ENCODE results near the gene USP44.
A peak's percentile ranks its signal among the peaks of the same experiment; 100 is the strongest.

Gene USP44

DNA sequence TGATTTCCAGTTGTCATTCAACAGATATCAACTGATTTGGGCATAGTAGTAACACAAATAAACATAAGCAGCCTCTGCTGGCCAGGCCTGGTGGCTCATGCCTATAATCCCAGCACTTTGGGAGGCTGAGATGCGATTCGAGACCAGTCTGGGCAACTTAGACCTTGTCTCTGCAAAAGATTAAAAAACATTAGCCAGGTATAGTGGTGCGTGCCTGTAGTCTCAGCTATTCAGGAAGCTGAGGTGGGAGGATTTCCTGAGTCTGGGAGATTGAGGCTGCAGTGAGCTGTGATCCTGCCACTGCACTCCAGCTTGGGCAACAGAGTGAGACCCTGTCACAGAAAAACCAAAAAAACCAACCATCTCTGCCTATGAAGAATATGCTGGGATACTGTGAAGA is 70.2 kb downstream of the USP44 start:
- TF ChIP-seq, protein P1, sequence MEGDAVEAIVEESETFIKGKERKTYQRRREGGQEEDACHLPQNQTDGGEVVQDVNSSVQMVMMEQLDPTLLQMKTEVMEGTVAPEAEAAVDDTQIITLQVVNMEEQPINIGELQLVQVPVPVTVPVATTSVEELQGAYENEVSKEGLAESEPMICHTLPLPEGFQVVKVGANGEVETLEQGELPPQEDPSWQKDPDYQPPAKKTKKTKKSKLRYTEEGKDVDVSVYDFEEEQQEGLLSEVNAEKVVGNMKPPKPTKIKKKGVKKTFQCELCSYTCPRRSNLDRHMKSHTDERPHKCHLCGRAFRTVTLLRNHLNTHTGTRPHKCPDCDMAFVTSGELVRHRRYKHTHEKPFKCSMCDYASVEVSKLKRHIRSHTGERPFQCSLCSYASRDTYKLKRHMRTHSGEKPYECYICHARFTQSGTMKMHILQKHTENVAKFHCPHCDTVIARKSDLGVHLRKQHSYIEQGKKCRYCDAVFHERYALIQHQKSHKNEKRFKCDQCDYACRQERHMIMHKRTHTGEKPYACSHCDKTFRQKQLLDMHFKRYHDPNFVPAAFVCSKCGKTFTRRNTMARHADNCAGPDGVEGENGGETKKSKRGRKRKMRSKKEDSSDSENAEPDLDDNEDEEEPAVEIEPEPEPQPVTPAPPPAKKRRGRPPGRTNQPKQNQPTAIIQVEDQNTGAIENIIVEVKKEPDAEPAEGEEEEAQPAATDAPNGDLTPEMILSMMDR (IDR thresholded peaks at IDR 0.05; ENCODE audit: control insufficient read depth, extremely low read depth, insufficient read depth) = no peak
- DNase-seq (ENCODE audit: low read depth) = no peak
- no peak overlapping the region for H3K4me3 ChIP-seq (ENCODE audit: low read depth, low read length)

DNA sequence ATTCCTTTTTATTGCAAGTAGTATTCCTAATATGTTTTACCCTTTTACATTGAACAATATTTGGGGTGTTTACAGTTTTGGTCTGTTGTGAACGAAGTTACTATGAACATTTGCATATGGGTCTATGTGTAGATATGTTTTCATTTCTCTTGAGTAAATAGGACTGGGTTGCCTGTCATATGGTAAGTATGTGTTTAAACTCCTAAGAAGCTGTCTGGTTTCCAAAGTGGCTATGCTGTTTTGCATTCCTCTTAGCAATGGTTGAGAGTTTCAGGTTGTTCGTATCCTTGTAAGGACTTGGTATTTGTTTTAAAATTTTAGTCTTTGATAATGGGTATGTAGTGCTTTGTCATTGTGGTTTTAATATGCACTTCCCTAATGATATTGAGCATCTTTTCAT is 71.0 kb downstream of the USP44 start:
- DNase-seq (ENCODE audit: low read depth) = peak; percentile 14
- TF ChIP-seq, protein P1 (IDR thresholded peaks at IDR 0.05; ENCODE audit: control insufficient read depth, extremely low read depth, insufficient read depth) = no peak

DNA sequence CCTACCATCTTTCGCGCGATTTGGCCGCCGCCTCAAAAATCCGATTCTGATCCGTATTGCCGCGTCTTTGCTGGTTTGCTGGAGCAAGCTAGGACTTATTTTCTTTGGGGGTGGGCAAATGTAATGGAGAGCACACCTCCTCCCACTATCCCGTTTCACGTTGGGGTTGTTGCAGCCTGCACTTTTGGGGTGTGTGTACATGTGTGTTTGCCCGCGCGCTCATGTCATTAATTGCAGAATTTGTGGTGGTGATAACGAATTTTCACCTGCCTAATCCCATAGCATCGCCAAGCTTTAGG is 76.7 kb downstream of the USP44 start:
- no peak for DNase-seq (ENCODE audit: low read depth)
- TF ChIP-seq, protein P1 (IDR thresholded peaks at IDR 0.05; ENCODE audit: control insufficient read depth, extremely low read depth, insufficient read depth) = no peak
- peak overlapping the region; percentile 98 for H3K4me3 ChIP-seq (ENCODE audit: low read depth, low read length)

More for the DNA sequence above, 71.0 kb downstream of the USP44 start:
- no peak overlapping the region for H3K4me3 ChIP-seq (ENCODE audit: low read depth, low read length)

DNA sequence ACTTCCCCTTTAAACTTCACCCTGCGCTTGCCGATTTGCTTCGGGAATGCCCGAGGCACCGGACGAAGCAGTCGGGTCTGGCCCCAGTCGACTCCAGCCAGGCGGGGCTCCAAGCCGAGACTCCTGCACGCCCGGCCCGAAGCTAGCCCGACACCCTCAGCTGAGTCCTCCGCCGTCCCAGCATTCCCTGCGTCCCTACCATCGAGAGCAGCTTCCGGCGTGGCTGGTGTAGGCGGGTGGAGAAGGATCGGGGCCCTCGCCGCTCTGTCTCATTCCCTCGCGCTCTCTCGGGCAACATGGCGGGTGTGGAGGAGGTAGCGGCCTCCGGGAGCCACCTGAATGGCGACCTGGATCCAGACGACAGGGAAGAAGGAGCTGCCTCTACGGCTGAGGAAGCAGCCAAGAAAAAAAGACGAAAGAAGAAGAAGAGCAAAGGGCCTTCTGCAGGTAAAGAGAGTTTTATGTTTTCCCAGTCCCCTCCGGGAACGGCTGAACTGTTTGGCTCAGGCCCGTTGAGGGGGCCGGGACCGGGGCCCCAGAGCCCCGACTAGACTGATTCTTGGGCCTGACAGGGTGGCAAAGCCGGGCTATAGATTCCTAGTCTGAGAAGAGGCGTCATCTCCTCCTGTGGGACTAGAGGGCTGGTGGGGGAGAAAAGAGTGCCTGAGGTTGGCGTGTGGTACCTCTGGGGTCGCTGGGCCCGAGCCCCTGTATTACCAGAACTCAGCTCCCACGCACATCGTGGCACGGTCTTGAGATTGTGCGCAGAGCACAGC is 77.2 kb downstream of the USP44 start, which contains the start of gene METAP2:
TSS of gene METAP2 (plus strand) at position 269 of the 776 bp plus-strand sequence. CDS start at position 297, 28 bp downstream.
- TF ChIP-seq, protein P1 (IDR thresholded peaks at IDR 0.05; ENCODE audit: control insufficient read depth, extremely low read depth, insufficient read depth) = no peak
- DNase-seq (ENCODE audit: low read depth) = peak; percentile 93
- peak within 1 kb of the TSS; percentile 98 for H3K4me3 ChIP-seq (ENCODE audit: low read depth, low read length)

DNA sequence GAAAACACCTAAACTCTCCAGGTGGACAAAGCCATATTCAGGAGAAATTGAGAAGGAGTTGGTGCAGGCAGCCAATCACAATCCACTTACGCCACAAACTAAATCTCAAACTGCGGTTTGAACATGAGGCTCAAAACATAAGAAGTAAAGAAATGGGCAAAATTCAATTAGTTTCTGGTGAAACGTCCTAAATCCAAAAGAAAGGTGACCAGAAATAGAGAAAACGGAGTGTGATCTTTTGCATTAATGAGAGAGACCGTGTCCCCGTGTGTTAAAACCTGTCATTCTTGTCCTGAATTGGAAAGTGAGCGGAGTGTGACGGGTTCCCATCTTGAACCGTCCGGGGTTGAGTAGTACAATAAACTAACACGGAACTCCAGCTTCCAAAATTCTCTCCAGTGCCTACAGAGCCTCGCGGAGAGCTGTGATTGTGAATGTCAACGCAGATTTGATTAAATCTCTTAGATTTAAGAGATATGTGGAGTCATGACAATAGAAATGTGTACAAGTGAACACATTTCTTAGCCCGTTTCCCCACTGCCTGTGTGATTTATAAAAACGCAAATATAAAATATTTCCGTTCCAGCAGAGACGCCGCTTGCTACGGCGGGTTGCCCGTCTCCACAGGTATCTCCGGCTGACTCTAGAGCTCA is 77.9 kb downstream of the USP44 start:
- peak; percentile 33 for DNase-seq (ENCODE audit: low read depth)
- TF ChIP-seq, protein P1 (IDR thresholded peaks at IDR 0.05; ENCODE audit: control insufficient read depth, extremely low read depth, insufficient read depth) = no peak
- peak overlapping the region; percentile 98 for H3K4me3 ChIP-seq (ENCODE audit: low read depth, low read length)

DNA sequence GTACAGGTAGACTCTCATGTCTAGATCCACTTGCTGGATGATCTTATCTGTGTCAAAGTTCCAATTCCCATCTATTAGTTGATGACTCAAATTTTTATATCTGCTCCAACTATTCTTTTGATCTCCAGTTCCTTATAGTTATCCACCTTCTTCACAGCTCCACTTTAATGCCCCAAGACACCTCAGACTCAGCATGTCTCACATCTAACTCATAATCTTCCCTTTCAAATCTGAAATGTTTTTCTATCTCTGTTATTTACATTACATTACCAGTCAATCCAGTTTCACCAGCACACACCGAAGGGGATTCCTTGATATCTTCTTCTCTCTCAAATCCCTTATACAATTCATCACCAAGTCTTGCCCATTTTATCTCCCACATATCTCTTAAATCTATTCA is 81.0 kb downstream of the USP44 start:
- DNase-seq (ENCODE audit: low read depth) = peak; percentile 23
- no peak overlapping the region for H3K4me3 ChIP-seq (ENCODE audit: low read depth, low read length)
- TF ChIP-seq, protein P1 (IDR thresholded peaks at IDR 0.05; ENCODE audit: control insufficient read depth, extremely low read depth, insufficient read depth) = no peak
